Upper lobe of left lung (tissue), 6 donors: ENCODE measurements around the gene CMYA5. TPM values are rescaled to one million over a fixed set of nuclear protein-coding genes. Genes with fewer than 3 reads are reported as not detected.
"Not testable (repeated sequence)": the region's sequence is repeated elsewhere in the genome, so short reads cannot be mapped to it uniquely, and the experiment has no call there.

Source experiments
- ATAC-seq, 2 donors: fragments of 200-7000 bp; cut with Tn5 transposase; one replicate each; pipeline ENCODE4 v1.9.1; 2022; ENCODE audit warnings: mild to moderate bottlenecking in 2 of 2, moderate library complexity in 2 of 2; ENCODE audit not compliant: low FRiP score in 2 of 2
- DNase-seq, 2 donors: peaks; one replicate each; pipeline ENCODE4 v3.0.0-alpha.2; 2019 to 2020
- H3K27ac ChIP-seq, 4 donors: fragments of 200-600 bp; sonication (generic); one replicate each; pipeline ENCODE4 v1.5.1; 2016 to 2019
- H3K27me3 ChIP-seq, 4 donors: fragments of 200-600 bp; sonication (generic); one replicate each; pipeline ENCODE4 v1.5.1; 2017 to 2019
- H3K36me3 ChIP-seq, 4 donors: fragments of 200-600 bp; sonication (generic); one replicate each; pipeline ENCODE4 v1.5.1; 2016 to 2019
- H3K4me1 ChIP-seq, 4 donors: fragments of 200-600 bp; sonication (generic); one replicate each; pipeline ENCODE4 v1.5.1; 2018 to 2019
- H3K4me3 ChIP-seq, 4 donors: fragments of 200-600 bp; sonication (generic); one replicate each; pipeline ENCODE4 v1.5.1; 2017 to 2019; ENCODE audit warnings: mild to moderate bottlenecking in 2 of 4, moderate library complexity in 1 of 4
- H3K9me3 ChIP-seq, 4 donors: fragments of 200-600 bp; sonication (generic); one replicate each; pipeline ENCODE4 v1.5.1; 2018 to 2019
- CTCF ChIP-seq, 6 experiments: fragments of 450-650 bp in 4 of 6; fragments of 200-600 bp in 2 of 6; sonication (generic) in 2 of 6; IDR thresholded peaks; one replicate each; pipeline ENCODE4 v1.5.1; 2016 to 2019; ENCODE audit warnings: antibody characterized with exemption in 6 of 6
- EP300 ChIP-seq, 4 donors: sonication (generic); formaldehyde crosslinking; IDR thresholded peaks; one replicate each; pipeline ENCODE4 v1.5.1; 2017; ENCODE audit warnings: antibody characterized with exemption in 4 of 4, control low read depth in 2 of 4
- POLR2A ChIP-seq, 4 donors: fragments of 450-650 bp; IDR thresholded peaks; one replicate each; pipeline ENCODE4 v1.5.1; 2016 to 2017; ENCODE audit warnings: antibody characterized with exemption in 4 of 4, mild to moderate bottlenecking in 2 of 4
- POLR2AphosphoS5 ChIP-seq, 2 donors: sonication (generic); formaldehyde crosslinking; IDR thresholded peaks; one replicate each; pipeline ENCODE4 v1.5.1; 2017; ENCODE audit warnings: antibody characterized with exemption in 2 of 2
- WGBS, 2 donors: methylation state at CpG; one replicate each; pipeline ENCODE4 v1.1.5; 2017 to 2018; 5-methylcytosine and 5-hydroxymethylcytosine counted together
- total RNA-seq, 6 donors: library from RNA; depleted of rRNA in 4 of 6; stranded (reverse); fragments of >200 nt in 4 of 6; gene quantifications; one replicate each; pipeline versions ENCODE4 v1.1.0 to v1.2.1, GENCODE V29; 2016 to 2021
- donor health status: DM: no; HTN: no; CAD: no; lungs with moderate emphysema.
- donor health status: DM: no; HTN: yes; CAD: no; lungs with severe emphysema.

Gene CMYA5
- total RNA-seq, 6 donors from 2014 or later, result 0.77 to 12.6 (median 3.6) TPM

GRCh38 chr5:79653843-79654242 lies 35.8 kb upstream of the CMYA5 start:
- no peak for DNase-seq
- Histone ChIP-seq H3K4me1 (no peaks in the 10 kb centered on the region), H3K4me3 (no peak overlapping the region), H3K27ac (no peak overlapping the region), H3K36me3 (peaks cover 8 to 41% (median 14%) of the 10 kb centered on the region in 4 donors), H3K9me3 (no peaks in the 10 kb centered on the region), H3K27me3 (no peaks in the 10 kb centered on the region)
- no peak for ATAC-seq
- WGBS, 2 donors, result 97% methylated on average over 6 of the region's 6 CpGs
- no peak for TF ChIP-seq EP300 (IDR thresholded peaks at IDR 0.05)
- no peak for TF ChIP-seq CTCF (IDR thresholded peaks at IDR 0.05)
- no peak for TF ChIP-seq POLR2A (IDR thresholded peaks at IDR 0.05)
- TF ChIP-seq POLR2AphosphoS5 (IDR thresholded peaks at IDR 0.05), result no peak

GRCh38 chr5:79663212-79663611 lies 26.4 kb upstream of the CMYA5 start:
- 75 to 84% methylated on average over 3 of the region's 3 CpGs for WGBS, 2 donors
- H3K4me3 ChIP-seq, result no peak overlapping the region
- no peak for TF ChIP-seq CTCF (IDR thresholded peaks at IDR 0.05)
- TF ChIP-seq EP300 (IDR thresholded peaks at IDR 0.05), result no peak
- TF ChIP-seq POLR2AphosphoS5 (IDR thresholded peaks at IDR 0.05), result no peak
- no peak for TF ChIP-seq POLR2A (IDR thresholded peaks at IDR 0.05)
- H3K9me3 ChIP-seq, result no peaks in the 10 kb centered on the region
- no peak overlapping the region for H3K27ac ChIP-seq
- H3K27me3 ChIP-seq, result no peaks in the 10 kb centered on the region
- H3K4me1 ChIP-seq, result no peaks in the 10 kb centered on the region
- peaks cover 0 to 33% (median 14%) of the 10 kb centered on the region in 4 donors for H3K36me3 ChIP-seq
- ATAC-seq (no peak), DNase-seq (no peak)

- Histone ChIP-seq H3K36me3 (peaks cover 13 to 44% (median 29%) of the 10 kb centered on the region in 4 donors), H3K4me3 (no peak overlapping the region), H3K27ac (no peak overlapping the region), H3K4me1 (no peaks in the 10 kb centered on the region), H3K27me3 (no peaks in the 10 kb centered on the region), H3K9me3 (no peaks in the 10 kb centered on the region)
- ATAC-seq (no peak), DNase-seq (no peak)
- no peak for TF ChIP-seq CTCF (IDR thresholded peaks at IDR 0.05)
- no peak for TF ChIP-seq EP300 (IDR thresholded peaks at IDR 0.05)
- TF ChIP-seq POLR2AphosphoS5 (IDR thresholded peaks at IDR 0.05), result no peak
- no peak for TF ChIP-seq POLR2A (IDR thresholded peaks at IDR 0.05)
- WGBS, 2 donors, result 85 to 96% methylated on average over 3 of the region's 3 CpGs
Measured at GRCh38 chr5:79666758-79667157, 22.9 kb upstream of the CMYA5 start.

- TF ChIP-seq POLR2AphosphoS5 (IDR thresholded peaks at IDR 0.05) (no peak), CTCF (IDR thresholded peaks at IDR 0.05) (no peak), POLR2A (IDR thresholded peaks at IDR 0.05) (no peak), EP300 (IDR thresholded peaks at IDR 0.05) (no peak)
- Histone ChIP-seq H3K9me3 (no peaks in the 10 kb centered on the region), H3K4me1 (no peaks in the 10 kb centered on the region), H3K4me3 (no peak overlapping the region), H3K27me3 (no peaks in the 10 kb centered on the region), H3K27ac (no peak overlapping the region), H3K36me3 (peaks cover 13 to 64% (median 27%) of the 10 kb centered on the region in 4 donors)
- DNase-seq (no peak), ATAC-seq (no peak)
- 96 to 98% methylated on average over 2 of the region's 2 CpGs for WGBS, 2 donors
Measured at GRCh38 chr5:79672392-79672791, 17.2 kb upstream of the CMYA5 start.

- 83 to 91% methylated on average over 6 of the region's 6 CpGs for WGBS, 2 donors
- ATAC-seq, DNase-seq, H3K4me1 ChIP-seq, H3K9me3 ChIP-seq, H3K27ac ChIP-seq, H3K27me3 ChIP-seq, H3K4me3 ChIP-seq: not testable (repeated sequence)
- H3K36me3 ChIP-seq, result peaks cover 4 to 67% (median 9%) of the 10 kb centered on the region in 4 donors
Measured at GRCh38 chr5:79676354-79676753, 13.3 kb upstream of the CMYA5 start.

GRCh38 chr5:79682102-79682501 lies 7.5 kb upstream of the CMYA5 start:
- not testable (repeated sequence) for ATAC-seq, DNase-seq, H3K4me1 ChIP-seq, H3K4me3 ChIP-seq, H3K27ac ChIP-seq, H3K9me3 ChIP-seq, H3K27me3 ChIP-seq
- 89 to 95% methylated on average over 3 of the region's 3 CpGs for WGBS, 2 donors
- peaks cover 4 to 79% (median 33%) of the 10 kb centered on the region in 4 donors for H3K36me3 ChIP-seq
